HG03439 (cell line): ENCODE measurements around the gene DUSP28.

Source experiments
- ATAC-seq: cut with Tn5 transposase; IDR thresholded peaks from one replicate; pipeline ENCODE4 v1.9.1; 2021; ENCODE audit warnings: mild to moderate bottlenecking, moderate library complexity; ENCODE audit not compliant: unreplicated experiment

DUSP28 gene

GRCh38 chr2:240597419-240598181 is 37.4 kb downstream of the DUSP28 start:
- no peak for ATAC-seq

GRCh38 chr2:240598311-240598911 is 38.3 kb downstream of the DUSP28 start:
- no peak for ATAC-seq

GRCh38 chr2:240599141-240599583 is 39.0 kb downstream of the DUSP28 start:
- no peak for ATAC-seq

GRCh38 chr2:240600451-240600961 is 40.3 kb downstream of the DUSP28 start:
- ATAC-seq: no peak

GRCh38 chr2:240601061-240601830 is 41.1 kb downstream of the DUSP28 start:
- ATAC-seq: no peak

- ATAC-seq: no peak
Observed at GRCh38 chr2:240601831-240602160, 41.6 kb downstream of the DUSP28 start.

- ATAC-seq: no peak
Observed at GRCh38 chr2:240602266-240603050, 42.3 kb downstream of the DUSP28 start.

- ATAC-seq: no peak
Observed at GRCh38 chr2:240603081-240603835, 43.1 kb downstream of the DUSP28 start.

GRCh38 chr2:240603846-240604245 is 43.7 kb downstream of the DUSP28 start:
- ATAC-seq: no peak

- no peak for ATAC-seq
Observed at GRCh38 chr2:240604291-240604938, 44.3 kb downstream of the DUSP28 start.

GRCh38 chr2:240604939-240605716 is 45.0 kb downstream of the DUSP28 start:
- ATAC-seq: no peak

- ATAC-seq: no peak
Observed at GRCh38 chr2:240605867-240606743, 45.9 kb downstream of the DUSP28 start.

GRCh38 chr2:240611601-240612210 is 51.5 kb downstream of the DUSP28 start:
- no peak for ATAC-seq
